Astrocyte of the cerebellum (primary cell): ENCODE measurements around the gene GGACT.
A peak's percentile ranks its signal among the peaks of the same experiment; 100 is the strongest.
"Not testable (repeated sequence)": the region's sequence is repeated elsewhere in the genome, so short reads cannot be mapped to it uniquely, and the experiment has no call there.

Source experiments
- DNase-seq: peaks from one replicate; pipeline ENCODE4 v3.0.0-alpha.2; 2011; ENCODE audit warnings: low read depth
- H3K4me3 ChIP-seq: 2 replicates; pipeline ENCODE4 v1.5.1; 2011; ENCODE audit warnings: mild to moderate bottlenecking, low read depth, low read length, moderate library complexity
- CTCF ChIP-seq: IDR thresholded peaks from 2 replicates; pipeline ENCODE4 v1.5.1; 2012; ENCODE audit warnings: low read length, low read depth, moderate library complexity, mild to moderate bottlenecking; ENCODE audit errors: missing control alignments
- in situ Hi-C: cut with HindIII; loops from 2 replicates; pipeline ENCODE4 v1.10.0; 2017; ENCODE audit warnings: low sequenced_read_pairs

The GGACT gene

GRCh38 chr13:100633461-100633860 lies 44.9 kb upstream of the GGACT start:
- in situ Hi-C loops: no loop called here

DNA sequence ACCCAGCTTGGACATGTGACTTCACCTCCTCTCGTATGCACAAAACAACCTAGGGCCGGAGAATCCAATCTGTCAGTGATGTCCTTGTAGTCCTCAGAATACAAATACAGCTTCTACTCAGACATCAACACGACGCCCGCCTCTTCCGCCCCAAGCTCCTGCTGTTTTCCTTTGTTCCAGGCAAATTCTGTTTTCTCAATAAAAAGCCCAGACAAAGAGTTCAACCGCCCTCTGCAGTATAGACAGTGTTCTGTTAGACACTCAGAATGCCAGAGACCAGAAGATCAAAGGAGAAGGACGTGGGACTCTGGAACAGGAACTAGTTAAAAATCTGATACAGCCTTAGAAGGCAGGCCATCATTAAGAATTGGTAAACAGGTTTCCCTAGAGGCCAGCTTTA lies 42.0 kb upstream of the GGACT start:
- in situ Hi-C loops: no loop called here
- H3K4me3 ChIP-seq: no peak overlapping the region
- TF ChIP-seq CTCF: no peak
- DNase-seq: peak; percentile 8

More at GRCh38 chr13:100633461-100633860, 44.9 kb upstream of the GGACT start:
- no peak for TF ChIP-seq CTCF
- DNase-seq: peak; percentile 78
- H3K4me3 ChIP-seq: no peak overlapping the region

- in situ Hi-C loops: no loop called here
- no peak for TF ChIP-seq CTCF
These were observed 38.5 kb upstream of the GGACT start for GRCh38 chr13:100627120-100627519.

DNA sequence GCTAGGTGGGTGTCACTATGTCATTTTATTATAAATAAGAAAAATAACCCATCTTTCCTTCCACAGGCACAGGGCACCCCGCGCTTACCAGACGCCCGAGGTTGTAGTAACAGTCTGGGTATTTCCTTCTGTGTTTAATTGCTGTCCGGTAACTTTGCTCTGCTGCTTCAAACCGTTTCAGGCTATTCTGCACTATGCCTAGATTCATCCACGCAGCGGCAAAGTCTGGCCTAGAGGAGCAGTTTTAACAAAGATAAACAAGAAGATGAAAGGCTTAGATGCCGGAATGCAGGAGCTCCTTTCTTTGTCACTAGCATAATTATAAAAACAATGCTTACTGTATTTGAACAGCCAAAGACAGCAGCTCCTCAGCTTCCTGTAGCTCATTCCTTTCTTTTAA lies 36.9 kb upstream of the GGACT start:
- H3K4me3 ChIP-seq: no peak overlapping the region
- TF ChIP-seq CTCF: no peak
- in situ Hi-C loops: no loop called here
- no peak for DNase-seq

More at GRCh38 chr13:100627120-100627519, 38.5 kb upstream of the GGACT start:
- H3K4me3 ChIP-seq: no peak overlapping the region
- DNase-seq: no peak

- no peak for TF ChIP-seq CTCF
- DNase-seq: no peak
- no peak overlapping the region for H3K4me3 ChIP-seq
- in situ Hi-C loops: no loop called here
These were observed 32.2 kb upstream of the GGACT start for GRCh38 chr13:100620792-100621191.

- no peak for DNase-seq
- TF ChIP-seq CTCF: no peak
- in situ Hi-C loops: no loop called here
- no peak overlapping the region for H3K4me3 ChIP-seq
These were observed 31.4 kb upstream of the GGACT start for GRCh38 chr13:100619940-100620339.

- DNase-seq, in situ Hi-C loops, H3K4me3 ChIP-seq: not testable (repeated sequence)
These were observed 30.3 kb upstream of the GGACT start for GRCh38 chr13:100618897-100619296.
